Lower lobe of right lung (tissue), 2 donors: ENCODE results near the gene ANKRD12. TPM values are rescaled to one million over a fixed set of nuclear protein-coding genes. Genes with fewer than 3 reads are reported as not detected.
"Not testable (repeated sequence)": the region's sequence is repeated elsewhere in the genome, so short reads cannot be mapped to it uniquely, and the experiment has no call there.

Experiments used
- ATAC-seq, 2 donors: fragments of 200-7000 bp; cut with Tn5 transposase; one replicate each; pipeline ENCODE4 v1.9.1; 2020 to 2022; ENCODE audit warnings: mild to moderate bottlenecking in 2 of 2, moderate library complexity in 2 of 2
- DNase-seq: peaks from one replicate; pipeline ENCODE4 v3.0.0-alpha.2; 2020
- H3K27ac ChIP-seq: fragments of 200-600 bp; one replicate; pipeline ENCODE4 v1.8.0; 2022
- H3K27me3 ChIP-seq: fragments of 200-600 bp; one replicate; pipeline ENCODE4 v1.8.0; 2022; ENCODE audit warnings: low read depth
- H3K36me3 ChIP-seq: fragments of 200-600 bp; one replicate; pipeline ENCODE4 v1.8.0; 2022; ENCODE audit warnings: mild to moderate bottlenecking
- H3K4me1 ChIP-seq: fragments of 200-600 bp; one replicate; pipeline ENCODE4 v1.8.0; 2022
- H3K4me3 ChIP-seq: fragments of 200-600 bp; one replicate; pipeline ENCODE4 v1.8.0; 2022; ENCODE audit warnings: mild to moderate bottlenecking
- H3K9me3 ChIP-seq: fragments of 200-600 bp; one replicate; pipeline ENCODE4 v1.8.0; 2022
- intact Hi-C: fragments of 100-400 bp; cut with DNase I; formaldehyde crosslinking; loops from one replicate; pipeline ENCODE4 v1.11.0; 2022
- long read RNA-seq: library from polyadenylated mRNA; unstranded; transcript quantifications from one replicate; pipeline ENCODE4 v2.0.0, GENCODE V29; 2021
- total RNA-seq: library from RNA; stranded (reverse); fragmentation: NEBNext Ultra II Directional; extraction: Animal tissue kit (Norgen Biotek cat#: 25700); gene quantifications from one replicate; pipeline ENCODE4 v1.2.1, GENCODE V29; 2021
- TF ChIP-seq, protein P1 (sequence below): fragments of 200-600 bp; IDR thresholded peaks from one replicate; pipeline ENCODE4 v1.8.0; 2022; ENCODE audit warnings: antibody characterized with exemption, mild to moderate bottlenecking
- donor health status: DM: no; HTN: yes; CAD: no; lungs with severe emphysema.

Gene ANKRD12
- total RNA-seq: 77.7 TPM
- long read RNA-seq, partial matches to known transcripts: 25 of 109 reads
- long read RNA-seq, other reads (novel, unspliced or antisense): 84 of 109 reads

DNA sequence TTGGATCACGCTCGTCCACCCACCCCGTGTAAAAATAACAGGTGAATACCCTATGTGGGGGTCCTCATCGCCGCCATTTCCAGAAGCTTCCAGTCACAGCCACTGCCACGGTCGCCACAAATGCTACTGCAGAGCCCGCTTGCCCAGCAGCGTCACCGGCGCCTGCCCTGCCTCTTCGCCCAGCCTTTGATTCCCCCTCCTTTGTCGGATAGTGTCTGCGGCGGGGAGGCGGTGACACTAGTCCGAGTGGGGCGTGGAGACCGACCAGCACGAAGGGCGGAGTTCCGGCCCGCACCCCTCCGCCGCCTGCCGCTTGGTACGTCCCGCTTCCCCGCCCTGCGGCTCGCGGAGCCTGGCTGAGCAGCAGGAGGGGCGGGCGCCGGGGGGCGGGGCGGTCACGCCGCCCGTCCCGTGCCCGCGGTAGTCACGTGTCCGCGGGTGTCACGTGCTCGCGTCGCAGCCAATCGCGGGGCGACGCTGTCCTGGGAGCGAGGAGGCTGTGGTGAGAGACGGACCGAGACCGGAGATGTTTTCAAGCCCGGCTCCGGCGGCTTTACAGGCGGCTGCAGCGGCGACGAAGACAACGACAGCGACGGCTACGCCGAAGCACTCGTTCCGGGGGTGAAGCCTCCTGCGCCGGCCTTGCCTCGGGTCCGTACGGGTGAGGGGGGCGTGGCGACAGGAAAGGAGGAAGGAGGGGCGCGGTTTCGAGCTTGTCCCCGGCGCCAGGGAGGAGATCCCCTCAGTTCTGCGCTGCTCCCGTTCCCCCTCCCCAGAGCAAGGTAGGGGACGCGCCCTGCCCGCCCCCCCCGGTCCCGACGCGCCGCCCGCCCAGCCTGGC is at the start of gene ANKRD12:
Gene ANKRD12 (plus strand): TSS at position 467 of the 841 bp plus-strand sequence. CDS start 45,652 bp downstream, outside the sequence.
- Histone ChIP-seq H3K27ac (peak within 1 kb of the TSS; percentile 98), H3K4me1 (peaks cover 59% of the 10 kb centered on the region), H3K9me3 (no peaks in the 10 kb centered on the region), H3K4me3 (peak within 1 kb of the TSS; percentile 83), H3K27me3 (no peaks in the 10 kb centered on the region), H3K36me3 (peaks cover 25% of the 10 kb centered on the region)
- TF ChIP-seq, protein P1, sequence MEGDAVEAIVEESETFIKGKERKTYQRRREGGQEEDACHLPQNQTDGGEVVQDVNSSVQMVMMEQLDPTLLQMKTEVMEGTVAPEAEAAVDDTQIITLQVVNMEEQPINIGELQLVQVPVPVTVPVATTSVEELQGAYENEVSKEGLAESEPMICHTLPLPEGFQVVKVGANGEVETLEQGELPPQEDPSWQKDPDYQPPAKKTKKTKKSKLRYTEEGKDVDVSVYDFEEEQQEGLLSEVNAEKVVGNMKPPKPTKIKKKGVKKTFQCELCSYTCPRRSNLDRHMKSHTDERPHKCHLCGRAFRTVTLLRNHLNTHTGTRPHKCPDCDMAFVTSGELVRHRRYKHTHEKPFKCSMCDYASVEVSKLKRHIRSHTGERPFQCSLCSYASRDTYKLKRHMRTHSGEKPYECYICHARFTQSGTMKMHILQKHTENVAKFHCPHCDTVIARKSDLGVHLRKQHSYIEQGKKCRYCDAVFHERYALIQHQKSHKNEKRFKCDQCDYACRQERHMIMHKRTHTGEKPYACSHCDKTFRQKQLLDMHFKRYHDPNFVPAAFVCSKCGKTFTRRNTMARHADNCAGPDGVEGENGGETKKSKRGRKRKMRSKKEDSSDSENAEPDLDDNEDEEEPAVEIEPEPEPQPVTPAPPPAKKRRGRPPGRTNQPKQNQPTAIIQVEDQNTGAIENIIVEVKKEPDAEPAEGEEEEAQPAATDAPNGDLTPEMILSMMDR: no peak
- peak; percentile 97 to 99 for ATAC-seq
- DNase-seq: peak; percentile 99
- intact Hi-C loops: no loop called here

DNA sequence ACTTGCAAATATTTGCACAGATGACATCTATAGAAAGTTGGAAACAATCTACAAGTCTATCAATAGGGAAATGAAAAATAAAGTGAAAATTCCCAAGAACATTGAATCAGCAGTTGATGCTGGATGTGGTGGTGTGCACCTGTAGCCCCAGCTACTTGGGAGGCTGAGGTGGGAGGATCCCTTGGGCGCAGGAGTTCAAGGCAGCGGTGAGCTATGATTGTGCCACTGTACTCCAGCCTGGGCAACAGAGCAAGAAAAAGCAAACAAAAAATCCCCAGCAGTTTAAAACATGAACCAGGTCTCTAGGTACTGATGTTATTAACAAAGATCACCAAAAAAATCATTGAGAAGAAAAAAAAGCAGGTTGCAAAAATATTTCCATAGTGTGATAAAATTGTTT is 49.4 kb upstream of the ANKRD12 start:
- Histone ChIP-seq H3K9me3 (no peaks in the 10 kb centered on the region), H3K27ac (no peak overlapping the region), H3K36me3 (no peaks in the 10 kb centered on the region), H3K4me1 (peaks cover 23% of the 10 kb centered on the region), H3K27me3 (no peaks in the 10 kb centered on the region), H3K4me3 (no peak overlapping the region)
- ATAC-seq: no peak
- TF ChIP-seq, protein P1: no peak
- intact Hi-C loops: no loop called here
- no peak for DNase-seq

GRCh38 chr18:9088252-9088651 is 48.3 kb upstream of the ANKRD12 start:
- intact Hi-C loops: no loop called here
- no peaks in the 10 kb centered on the region for H3K36me3 ChIP-seq
- H3K27ac ChIP-seq: no peak overlapping the region
- ATAC-seq: no peak
- no peak for DNase-seq
- no peaks in the 10 kb centered on the region for H3K27me3 ChIP-seq
- no peaks in the 10 kb centered on the region for H3K9me3 ChIP-seq
- H3K4me3 ChIP-seq: no peak overlapping the region
- TF ChIP-seq, protein P1: no peak
- peaks cover 13% of the 10 kb centered on the region for H3K4me1 ChIP-seq

DNA sequence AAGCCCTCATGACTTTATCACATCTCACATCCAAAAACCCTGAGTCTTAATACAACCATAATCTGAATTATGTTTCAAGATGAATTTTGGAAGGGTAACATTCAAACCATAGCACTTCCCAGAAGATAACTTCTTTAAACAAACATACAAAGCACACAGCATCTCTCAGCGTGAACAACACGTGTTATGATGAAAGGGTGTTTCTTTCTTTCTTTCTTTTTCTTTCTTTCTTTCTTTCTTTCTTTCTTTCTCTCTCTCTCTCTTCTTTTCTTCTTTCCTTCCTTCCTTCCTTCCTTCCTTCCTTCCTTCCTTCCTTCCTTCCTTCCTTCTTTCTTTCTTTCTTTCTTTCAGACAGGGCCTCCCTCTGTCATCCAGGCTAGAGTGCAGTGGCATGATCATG is 47.9 kb upstream of the ANKRD12 start:
- H3K27ac ChIP-seq, intact Hi-C loops, H3K27me3 ChIP-seq, H3K4me1 ChIP-seq, H3K36me3 ChIP-seq, H3K9me3 ChIP-seq, H3K4me3 ChIP-seq, DNase-seq, ATAC-seq: not testable (repeated sequence)

DNA sequence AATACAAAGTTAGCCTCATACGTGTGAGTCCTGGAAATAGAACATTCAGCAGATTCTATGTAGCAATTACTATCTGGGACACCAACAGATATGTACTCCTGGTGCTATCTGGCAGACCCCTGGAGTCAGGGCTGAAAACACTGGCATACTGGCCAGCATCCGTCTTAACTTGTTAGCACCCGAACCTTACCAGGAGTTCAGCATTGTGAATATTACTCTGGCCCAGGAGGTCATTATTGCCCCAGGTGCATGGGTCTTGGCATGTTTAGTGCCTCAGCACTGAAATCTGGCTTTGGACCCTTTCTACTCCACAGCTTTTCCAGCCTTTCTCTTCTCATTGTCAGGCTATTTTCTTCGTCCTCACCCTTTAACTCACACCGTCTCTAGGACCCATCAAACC is 46.0 kb upstream of the ANKRD12 start:
- TF ChIP-seq, protein P1: no peak
- H3K27ac ChIP-seq: no peak overlapping the region
- no peak for DNase-seq

DNA sequence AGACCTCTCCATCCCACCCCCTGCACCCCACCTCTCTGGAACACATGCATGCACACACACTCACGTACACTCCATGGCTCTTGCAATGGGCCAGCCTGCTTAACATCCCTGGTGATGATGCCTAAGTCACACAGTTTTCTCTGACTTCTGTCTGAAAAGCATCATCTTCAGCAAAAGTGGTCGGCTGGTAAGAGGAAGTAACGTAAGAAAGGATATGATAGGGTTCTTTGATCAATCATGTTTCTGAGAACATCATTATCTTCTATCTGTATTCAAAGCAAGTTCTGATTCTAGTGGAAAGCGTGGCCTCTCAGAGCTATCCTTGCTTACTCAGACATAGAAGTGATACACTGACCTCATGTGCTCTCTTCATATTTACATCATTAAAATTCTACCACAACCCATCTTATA is 45.5 kb upstream of the ANKRD12 start:
- Histone ChIP-seq H3K9me3 (no peaks in the 10 kb centered on the region), H3K4me3 (no peak overlapping the region), H3K36me3 (no peaks in the 10 kb centered on the region), H3K27me3 (no peaks in the 10 kb centered on the region), H3K4me1 (peaks cover 8% of the 10 kb centered on the region), H3K27ac (no peak overlapping the region)
- no peak for DNase-seq
- intact Hi-C loops: loop anchor here (10.0 kb wide), 1 partner anchor 54 kb away; no protein-coding TSS in a partner anchor
- TF ChIP-seq, protein P1: no peak
- ATAC-seq: peak in 1 of 2 donors; percentile 34

More for the DNA sequence above, 46.0 kb upstream of the ANKRD12 start:
- H3K4me1 ChIP-seq: peaks cover 8% of the 10 kb centered on the region
- H3K36me3 ChIP-seq: no peaks in the 10 kb centered on the region
- no peaks in the 10 kb centered on the region for H3K27me3 ChIP-seq
- H3K4me3 ChIP-seq: no peak overlapping the region
- intact Hi-C loops: loop anchor here (10.0 kb wide), 1 partner anchor 54 kb away; no protein-coding TSS in a partner anchor
- no peaks in the 10 kb centered on the region for H3K9me3 ChIP-seq
- no peak for ATAC-seq
